DOHH2 (cell line): ENCODE data around the gene OR8U1.
"Not testable (repeated sequence)": the region's sequence is repeated elsewhere in the genome, so short reads cannot be mapped to it uniquely, and the experiment has no call there.

ENCODE experiments used
- H3F3A ChIP-seq: fragments of 200-600 bp; sonication (generic), shearing (Covaris generic); 2 replicates; pipeline ENCODE4 v1.6.0; 2016; ENCODE audit warnings: antibody characterized with exemption, mild to moderate bottlenecking; ENCODE audit not compliant: control insufficient read depth, insufficient read depth
- H3K27ac ChIP-seq: fragments of 200-600 bp; sonication (generic); 2 replicates; pipeline ENCODE4 v1.5.1; 2014; ENCODE audit warnings: low read depth, mild to moderate bottlenecking, low read length, moderate library complexity
- H3K27me3 ChIP-seq: fragments of 200-600 bp; sonication (generic); 2 replicates; pipeline ENCODE4 v1.6.1; 2014; ENCODE audit warnings: mild to moderate bottlenecking, low read length, mixed read lengths; ENCODE audit not compliant: control insufficient read depth
- H3K36me3 ChIP-seq: fragments of 200-600 bp; sonication (generic); 2 replicates; pipeline ENCODE4 v1.6.1; 2014; ENCODE audit warnings: mild to moderate bottlenecking, low read length, moderate library complexity, mixed read lengths; ENCODE audit not compliant: control insufficient read depth
- H3K4me1 ChIP-seq: fragments of 200-600 bp; sonication (generic); 2 replicates; pipeline ENCODE4 v1.6.1; 2014; ENCODE audit warnings: mild to moderate bottlenecking, low read length, mixed read lengths; ENCODE audit not compliant: control insufficient read depth
- H3K4me2 ChIP-seq: fragments of 200-600 bp; sonication (generic); 2 replicates; pipeline ENCODE4 v1.6.0; 2014; ENCODE audit warnings: mild to moderate bottlenecking, low read length, moderate library complexity
- H3K4me3 ChIP-seq: fragments of 200-600 bp; sonication (generic); 2 replicates; pipeline ENCODE4 v1.5.1; 2014; ENCODE audit warnings: mild to moderate bottlenecking, low read length, mixed read lengths
- H3K79me2 ChIP-seq: fragments of 200-600 bp; sonication (generic); 2 replicates; pipeline ENCODE4 v1.6.1; 2014; ENCODE audit warnings: mild to moderate bottlenecking, low read length, mixed read lengths; ENCODE audit not compliant: control insufficient read depth
- H3K9me2 ChIP-seq: fragments of 200-600 bp; sonication (generic); replicated peaks from 2 replicates; pipeline ENCODE4 v1.6.1; 2014; ENCODE audit warnings: mild to moderate bottlenecking, low read length, mixed read lengths; ENCODE audit not compliant: control insufficient read depth
- H3K9me3 ChIP-seq: fragments of 200-600 bp; sonication (generic); 2 replicates; pipeline ENCODE4 v1.6.1; 2014; ENCODE audit warnings: antibody characterized with exemption, low read length, mixed read lengths; ENCODE audit not compliant: control insufficient read depth, insufficient read depth
- H4K20me1 ChIP-seq: fragments of 200-600 bp; sonication (generic); 2 replicates; pipeline ENCODE4 v1.6.0; 2014; ENCODE audit warnings: low read depth, mild to moderate bottlenecking, antibody characterized with exemption, low read length, moderate library complexity; ENCODE audit not compliant: control insufficient read depth, insufficient read depth
- CTCF ChIP-seq: fragments of 200-600 bp; sonication (generic); IDR thresholded peaks from one replicate; pipeline ENCODE4 v1.5.1; 2014; ENCODE audit warnings: antibody characterized with exemption, mild to moderate bottlenecking, low read depth, low read length; ENCODE audit not compliant: poor library complexity, severe bottlenecking
- EZH2phosphoT487 ChIP-seq: fragments of 200-600 bp; sonication (generic); IDR thresholded peaks from 2 replicates; pipeline ENCODE4 v1.6.1; 2017; ENCODE audit warnings: borderline replicate concordance, mild to moderate bottlenecking, antibody characterized with exemption, low read length, moderate library complexity, mixed read lengths

The OR8U1 gene

GRCh38 chr11:56380120-56380519 is 4.7 kb downstream of the OR8U1 start:
- H3K4me3 ChIP-seq, result no peak overlapping the region
- H3F3A ChIP-seq, result no peaks in the 10 kb centered on the region
- H3K27ac ChIP-seq, result no peak overlapping the region
- no peaks in the 10 kb centered on the region for H3K9me3 ChIP-seq
- no peaks in the 10 kb centered on the region for H3K9me2 ChIP-seq
- H3K36me3 ChIP-seq, result no peaks in the 10 kb centered on the region
- H4K20me1 ChIP-seq, result no peaks in the 10 kb centered on the region
- H3K4me1 ChIP-seq, result no peaks in the 10 kb centered on the region
- TF ChIP-seq CTCF (no peak), EZH2phosphoT487 (no peak)
- H3K27me3 ChIP-seq, result no peaks in the 10 kb centered on the region
- H3K79me2 ChIP-seq, result no peaks in the 10 kb centered on the region
- H3K4me2 ChIP-seq, result no peak overlapping the region

- Histone ChIP-seq H3K79me2 (no peaks in the 10 kb centered on the region), H3K4me1 (no peaks in the 10 kb centered on the region), H4K20me1 (no peaks in the 10 kb centered on the region), H3K36me3 (no peaks in the 10 kb centered on the region), H3K9me2 (no peaks in the 10 kb centered on the region), H3K4me2 (no peak overlapping the region), H3K9me3 (no peaks in the 10 kb centered on the region; the same call in 1 of the 2 replicates), H3K27ac (no peak overlapping the region), H3K4me3 (no peak overlapping the region), H3F3A (no peaks in the 10 kb centered on the region), H3K27me3 (no peaks in the 10 kb centered on the region)
- TF ChIP-seq CTCF (no peak), EZH2phosphoT487 (no peak)
Observed at GRCh38 chr11:56394381-56394780, 19.0 kb downstream of the OR8U1 start.

GRCh38 chr11:56396047-56396446 is 20.6 kb downstream of the OR8U1 start:
- H3K9me2 ChIP-seq, result no peaks in the 10 kb centered on the region
- no peaks in the 10 kb centered on the region for H3K4me1 ChIP-seq
- no peaks in the 10 kb centered on the region for H3F3A ChIP-seq
- H3K9me3 ChIP-seq, result no peaks in the 10 kb centered on the region
- H3K36me3 ChIP-seq, result no peaks in the 10 kb centered on the region
- no peak overlapping the region for H3K27ac ChIP-seq
- H3K27me3 ChIP-seq, result no peaks in the 10 kb centered on the region
- H4K20me1 ChIP-seq, result no peaks in the 10 kb centered on the region
- no peak overlapping the region for H3K4me3 ChIP-seq
- TF ChIP-seq CTCF, result no peak
- TF ChIP-seq EZH2phosphoT487, result no peak
- H3K4me2 ChIP-seq, result no peak overlapping the region
- H3K79me2 ChIP-seq, result no peaks in the 10 kb centered on the region

GRCh38 chr11:56401858-56402461 is 26.5 kb downstream of the OR8U1 start:
- not testable (repeated sequence) for H3K4me3 ChIP-seq, H3K9me3 ChIP-seq, H3K4me2 ChIP-seq, H4K20me1 ChIP-seq, H3K4me1 ChIP-seq, H3K79me2 ChIP-seq, H3K27me3 ChIP-seq, H3K36me3 ChIP-seq, H3K9me2 ChIP-seq, H3F3A ChIP-seq, H3K27ac ChIP-seq
